Neuronal stem cell (in vitro differentiated cells): ENCODE measurements around the gene LPP.

Experiments
- DNase-seq: peaks from one replicate; pipeline ENCODE4 v3.0.0-alpha.2; 2013; ENCODE audit warnings: low spot score
- H2AFZ ChIP-seq: one replicate; pipeline ENCODE4 v1.6.1; 2013; ENCODE audit warnings: mild to moderate bottlenecking, low read length, inconsistent platforms
- H2AK5ac ChIP-seq: 2 replicates; pipeline ENCODE4 v1.6.1; 2013; ENCODE audit warnings: low read depth, mild to moderate bottlenecking, inconsistent platforms, low read length, moderate library complexity, mixed read lengths
- H2BK120ac ChIP-seq: 2 replicates; pipeline ENCODE4 v1.6.1; 2013; ENCODE audit warnings: low read depth, mild to moderate bottlenecking, inconsistent platforms, low read length, moderate library complexity, mixed read lengths
- H2BK12ac ChIP-seq: one replicate; pipeline ENCODE4 v1.6.1; 2013; ENCODE audit warnings: low read length, inconsistent platforms
- H2BK15ac ChIP-seq: 2 replicates; pipeline ENCODE4 v1.6.1; 2013; ENCODE audit warnings: mild to moderate bottlenecking, low read length, inconsistent platforms, mixed read lengths
- H2BK5ac ChIP-seq: one replicate; pipeline ENCODE4 v1.6.1; 2013; ENCODE audit warnings: inconsistent platforms, mild to moderate bottlenecking, low read length, moderate library complexity
- H3K14ac ChIP-seq: one replicate; pipeline ENCODE4 v1.6.1; 2013; ENCODE audit warnings: low read length, inconsistent platforms
- H3K18ac ChIP-seq: 2 replicates; pipeline ENCODE4 v1.6.1; 2013; ENCODE audit warnings: low read length, inconsistent platforms
- H3K23ac ChIP-seq: 2 replicates; pipeline ENCODE4 v1.6.1; 2013; ENCODE audit warnings: low read depth, mild to moderate bottlenecking, mixed read lengths, low read length, inconsistent platforms; ENCODE audit not compliant: poor library complexity
- H3K27ac ChIP-seq: replicated peaks from 3 replicates; pipeline ENCODE4 v1.5.1; 2013; ENCODE audit warnings: low read length, inconsistent platforms
- H3K27me3 ChIP-seq, 3 experiments: 2 replicates each; pipeline ENCODE4 v1.6.1; 2013; ENCODE audit warnings: low read length in 3 of 3, mild to moderate bottlenecking in 2 of 3, inconsistent platforms in 1 of 3, low read depth in 1 of 3, mixed read lengths in 1 of 3, moderate library complexity in 1 of 3; ENCODE audit not compliant: control insufficient read depth in 3 of 3, insufficient read depth in 3 of 3
- H3K36me3 ChIP-seq, 2 donors: replicated peaks in 1 of 2; 2 replicates each; pipeline ENCODE4 v1.6.1; 2013; ENCODE audit warnings: low read length in 2 of 2; ENCODE audit not compliant: control insufficient read depth in 2 of 2, insufficient read depth in 2 of 2
- H3K4ac ChIP-seq: 2 replicates; pipeline ENCODE4 v1.6.1; 2013; ENCODE audit warnings: inconsistent platforms, mild to moderate bottlenecking, low read length, moderate library complexity
- H3K4me1 ChIP-seq, 2 donors: 1 replicate in 1 of 2; 2 replicates in 1 of 2; pipeline ENCODE4 v1.6.1; 2013; ENCODE audit warnings: low read length in 2 of 2, low read depth in 1 of 2; ENCODE audit not compliant: control insufficient read depth in 2 of 2, insufficient read depth in 1 of 2
- H3K4me2 ChIP-seq: one replicate; pipeline ENCODE4 v1.6.1; 2013; ENCODE audit warnings: mild to moderate bottlenecking, low read length, inconsistent platforms; ENCODE audit not compliant: insufficient read depth, poor library complexity, severe bottlenecking
- H3K4me3 ChIP-seq, 2 donors: 2 replicates each; pipeline ENCODE4 v1.5.1; 2013; ENCODE audit warnings: low read length in 2 of 2, mild to moderate bottlenecking in 2 of 2, inconsistent platforms in 1 of 2, moderate library complexity in 1 of 2
- H3K79me1 ChIP-seq: one replicate; pipeline ENCODE4 v1.6.1; 2013; ENCODE audit warnings: low read depth, mild to moderate bottlenecking, inconsistent platforms, low read length, moderate library complexity
- H3K9ac ChIP-seq: one replicate; pipeline ENCODE4 v1.6.1; 2013; ENCODE audit warnings: mild to moderate bottlenecking, low read depth, low read length, inconsistent platforms; ENCODE audit not compliant: poor library complexity
- H3K9me3 ChIP-seq, 2 donors: replicated peaks in 1 of 2; 2 replicates each; pipeline versions ENCODE3 to v1.6.1; 2013; ENCODE audit warnings: low read length in 2 of 2, mild to moderate bottlenecking in 2 of 2, inconsistent platforms in 1 of 2, low read depth in 1 of 2, mixed read lengths in 1 of 2, moderate library complexity in 1 of 2; ENCODE audit not compliant: control insufficient read depth in 2 of 2, insufficient read depth in 1 of 2
- H4K8ac ChIP-seq: one replicate; pipeline ENCODE4 v1.6.1; 2013; ENCODE audit warnings: low read depth, mild to moderate bottlenecking, inconsistent platforms, low read length, moderate library complexity
- H4K91ac ChIP-seq: one replicate; pipeline ENCODE4 v1.6.1; 2013; ENCODE audit warnings: low read length, low read depth, mild to moderate bottlenecking, inconsistent platforms; ENCODE audit not compliant: poor library complexity
- WGBS, 2 donors: extraction: QIAGEN DNeasy Blood & Tissue Kit; methylation state at CpG; one replicate each; pipeline ENCODE4 v1.1.7; 2013; ENCODE audit warnings: missing lambda C conversion rate in 2 of 2, mixed read lengths in 1 of 2; ENCODE audit not compliant: insufficient read length in 2 of 2, insufficient replicate concordance in 1 of 2; ENCODE audit errors: extremely low coverage in 2 of 2; 5-methylcytosine and 5-hydroxymethylcytosine counted together

LPP gene

DNA sequence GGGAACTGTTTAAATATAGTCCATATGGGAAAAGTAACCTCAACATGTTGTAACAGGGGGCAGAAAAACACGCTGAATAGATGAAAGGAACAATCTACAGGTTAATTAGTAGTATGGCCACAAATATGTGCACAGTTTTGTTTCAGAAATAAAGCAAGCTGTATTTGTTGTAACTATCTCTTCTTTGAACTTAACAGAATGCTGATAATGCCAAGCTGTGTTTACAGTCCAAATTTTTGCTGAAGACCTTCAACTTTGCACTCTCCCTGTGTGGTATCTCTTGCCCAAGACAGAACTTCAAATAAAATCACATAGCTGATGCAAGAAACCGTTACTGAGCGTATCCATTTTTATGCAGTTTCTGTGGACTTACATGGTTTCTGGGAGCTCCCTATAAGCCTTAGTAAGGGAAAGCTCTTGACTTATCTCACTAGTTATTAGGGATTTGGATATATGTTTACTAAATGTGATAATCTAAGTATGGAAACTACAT lies 592.4 kb downstream of the LPP start:
- Histone ChIP-seq H3K14ac (no peak overlapping the region), H3K27me3 (no peaks in the 10 kb centered on the region), H3K79me1 (no peaks in the 10 kb centered on the region), H3K9ac (no peak overlapping the region), H2AFZ (no peak overlapping the region), H4K8ac (no peak overlapping the region), H3K4me2 (no peak overlapping the region), H3K27ac (no peak overlapping the region), H2BK15ac (no peak overlapping the region), H2BK12ac (no peak overlapping the region), H3K9me3 (no peaks in the 10 kb centered on the region), H3K4me3 (no peak overlapping the region), H3K4me1 (no peaks in the 10 kb centered on the region), H3K36me3 (no peaks in the 10 kb centered on the region), H2AK5ac (no peak overlapping the region), H2BK5ac (no peak overlapping the region), H3K4ac (no peak overlapping the region), H2BK120ac (no peak overlapping the region), H3K23ac (no peak overlapping the region), H4K91ac (no peak overlapping the region), H3K18ac (no peak overlapping the region)
- no CpG with 5 or more reads among the region's 3 CpGs for WGBS, 2 donors
- DNase-seq = no peak

DNA sequence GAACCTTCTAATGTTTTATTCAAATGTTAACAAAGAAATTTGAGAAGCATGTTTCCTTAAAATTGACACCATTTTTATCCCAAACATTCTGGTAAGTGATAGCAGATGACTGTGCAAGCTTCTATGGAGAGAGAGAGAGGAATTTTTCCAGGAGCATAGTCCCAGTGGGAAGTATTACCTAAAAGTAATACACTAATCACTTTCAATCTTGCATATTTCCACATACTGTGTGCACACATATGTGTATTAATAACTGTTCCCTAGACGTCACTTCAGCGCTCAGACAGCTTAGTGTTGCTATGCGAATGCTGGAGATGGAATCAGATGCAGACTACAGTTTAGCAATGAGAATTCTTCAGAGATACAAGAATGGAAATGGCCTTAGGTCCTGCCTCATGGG lies 593.5 kb downstream of the LPP start:
- WGBS, 2 donors = no CpG with 5 or more reads among the region's 3 CpGs

DNA sequence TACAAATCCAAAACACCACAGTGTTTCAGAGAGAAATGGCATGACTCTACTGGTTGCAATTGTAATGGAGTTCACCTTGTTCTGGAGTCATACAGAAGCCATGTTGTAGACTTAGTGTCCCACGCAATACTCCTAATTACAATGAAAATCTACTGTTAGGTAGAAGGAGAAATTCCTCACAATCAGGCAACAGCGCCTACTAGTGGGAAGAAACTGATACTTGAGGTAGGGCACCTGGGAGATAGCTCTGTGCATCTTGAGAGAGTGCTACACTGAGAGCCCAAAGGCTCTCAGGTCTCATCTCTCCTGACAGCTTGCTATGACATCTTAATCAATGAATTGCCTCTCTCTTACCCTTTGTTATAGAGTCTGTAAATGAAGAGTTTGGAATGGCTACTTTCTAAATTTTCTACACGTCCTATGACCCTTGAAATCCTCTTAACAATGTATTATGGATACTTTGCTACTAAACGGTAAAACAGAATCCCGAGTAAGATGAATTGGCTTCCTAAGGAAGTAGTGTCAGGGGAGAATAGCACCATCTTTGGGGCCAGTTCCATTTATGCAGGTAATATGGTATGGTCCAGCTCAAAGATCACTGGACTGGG lies 595.2 kb downstream of the LPP start:
- H3K14ac ChIP-seq = no peak overlapping the region
- no peak overlapping the region for H3K27ac ChIP-seq
- no peaks in the 10 kb centered on the region for H3K9me3 ChIP-seq
- no peak overlapping the region for H2BK120ac ChIP-seq
- H3K4me2 ChIP-seq = no peak overlapping the region
- H3K79me1 ChIP-seq = no peaks in the 10 kb centered on the region
- H2AFZ ChIP-seq = no peak overlapping the region
- DNase-seq = peak; percentile 6
- H3K36me3 ChIP-seq = no peaks in the 10 kb centered on the region
- no peak overlapping the region for H2BK5ac ChIP-seq
- H3K27me3 ChIP-seq = no peaks in the 10 kb centered on the region
- no peak overlapping the region for H3K18ac ChIP-seq
- H3K9ac ChIP-seq = no peak overlapping the region
- no CpG with 5 or more reads among the region's 5 CpGs for WGBS, 2 donors
- H3K4me3 ChIP-seq = no peak overlapping the region
- H4K91ac ChIP-seq = no peak overlapping the region
- no peak overlapping the region for H4K8ac ChIP-seq
- no peak overlapping the region for H3K4ac ChIP-seq
- H2BK12ac ChIP-seq = no peak overlapping the region
- H3K4me1 ChIP-seq = no peaks in the 10 kb centered on the region
- no peak overlapping the region for H2AK5ac ChIP-seq
- H2BK15ac ChIP-seq = no peak overlapping the region
- no peak overlapping the region for H3K23ac ChIP-seq

More for the DNA sequence above, 593.5 kb downstream of the LPP start:
- no peak overlapping the region for H2BK120ac ChIP-seq
- H3K4ac ChIP-seq = no peak overlapping the region
- no peak overlapping the region for H3K9ac ChIP-seq
- no peak overlapping the region for H4K91ac ChIP-seq
- H3K79me1 ChIP-seq = no peaks in the 10 kb centered on the region
- H2BK15ac ChIP-seq = no peak overlapping the region
- no peak overlapping the region for H3K14ac ChIP-seq
- no peak overlapping the region for H3K23ac ChIP-seq
- H3K27ac ChIP-seq = no peak overlapping the region
- H3K36me3 ChIP-seq = no peaks in the 10 kb centered on the region
- no peak overlapping the region for H4K8ac ChIP-seq
- H2AFZ ChIP-seq = no peak overlapping the region
- no peaks in the 10 kb centered on the region for H3K27me3 ChIP-seq
- no peak overlapping the region for H3K18ac ChIP-seq
- no peaks in the 10 kb centered on the region for H3K4me1 ChIP-seq
- no peak overlapping the region for H2BK5ac ChIP-seq
- DNase-seq = no peak
- no peaks in the 10 kb centered on the region for H3K9me3 ChIP-seq
- H2AK5ac ChIP-seq = no peak overlapping the region
- no peak overlapping the region for H3K4me3 ChIP-seq
- H3K4me2 ChIP-seq = no peak overlapping the region
- no peak overlapping the region for H2BK12ac ChIP-seq

DNA sequence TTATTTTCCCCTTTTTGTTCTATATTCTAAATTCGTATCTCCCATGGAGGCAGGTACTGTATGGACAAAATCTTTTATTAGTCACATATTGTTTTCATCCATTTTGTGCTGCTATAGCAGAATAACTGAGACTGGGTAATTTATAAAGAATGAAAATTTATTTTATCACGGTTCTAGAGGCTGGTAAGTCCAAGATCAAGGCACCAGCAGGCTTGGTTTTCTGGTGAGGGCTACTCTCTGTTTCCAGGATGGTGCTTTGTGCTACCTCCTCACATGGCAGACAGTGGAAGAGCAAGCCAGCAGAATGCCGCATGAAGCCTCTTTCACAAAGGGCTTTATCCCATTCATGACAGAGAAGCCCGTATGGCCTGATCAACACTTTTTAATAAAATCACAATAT lies 595.9 kb downstream of the LPP start:
- Histone ChIP-seq H3K27me3 (no peaks in the 10 kb centered on the region), H3K27ac (no peak overlapping the region), H2AK5ac (no peak overlapping the region), H3K4me1 (no peaks in the 10 kb centered on the region), H3K18ac (no peak overlapping the region), H2BK12ac (no peak overlapping the region), H3K4me2 (no peak overlapping the region), H2AFZ (no peak overlapping the region), H4K91ac (no peak overlapping the region), H2BK15ac (no peak overlapping the region), H3K23ac (no peak overlapping the region), H3K36me3 (no peaks in the 10 kb centered on the region), H4K8ac (no peak overlapping the region), H3K79me1 (no peaks in the 10 kb centered on the region), H3K14ac (no peak overlapping the region), H2BK5ac (no peak overlapping the region), H3K4me3 (no peak overlapping the region), H3K9me3 (no peaks in the 10 kb centered on the region), H2BK120ac (no peak overlapping the region), H3K9ac (no peak overlapping the region), H3K4ac (no peak overlapping the region)
- no peak for DNase-seq
- no CpG with 5 or more reads among the region's 4 CpGs for WGBS, 2 donors
